PFSK-1 (cell line): ENCODE data around the gene YDJC.

ENCODE experiments used
- FOXP2 ChIP-seq: optimal IDR thresholded peaks from 2 replicates; pipeline ENCODE3; 2011; ENCODE audit warnings: borderline replicate concordance, control low read depth, inconsistent platforms; ENCODE audit not compliant: insufficient read depth; ENCODE audit errors: extremely low read length, extremely low read depth
- POLR2AphosphoS5 ChIP-seq: IDR thresholded peaks from 2 replicates; pipeline ENCODE4 v1.6.1; 2012; ENCODE audit warnings: low read depth, mild to moderate bottlenecking, control low read depth, low read length, moderate library complexity
- REST ChIP-seq, 2 experiments: IDR thresholded peaks; 2 replicates each; pipeline versions ENCODE4 v1.6.1 to v1.8.0; 2011 to 2012; ENCODE audit warnings: low read depth in 2 of 2, low read length in 2 of 2, control low read depth in 1 of 2, inconsistent platforms in 1 of 2, mild to moderate bottlenecking in 1 of 2, moderate library complexity in 1 of 2; ENCODE audit not compliant: insufficient read depth in 1 of 2
- SIN3A ChIP-seq: IDR thresholded peaks from 2 replicates; pipeline ENCODE4 v1.6.1; 2012; ENCODE audit warnings: mild to moderate bottlenecking, low read length, moderate library complexity, borderline replicate concordance; ENCODE audit not compliant: insufficient read depth
- TAF1 ChIP-seq: IDR thresholded peaks from 2 replicates; pipeline ENCODE4 v1.6.1; 2012; ENCODE audit warnings: low read length, control low read depth, borderline replicate concordance; ENCODE audit not compliant: insufficient read depth

Gene YDJC

GRCh38 chr22:21605887-21606564 lies 23.8 kb downstream of the YDJC start:
- TF ChIP-seq POLR2AphosphoS5, result no peak

DNA sequence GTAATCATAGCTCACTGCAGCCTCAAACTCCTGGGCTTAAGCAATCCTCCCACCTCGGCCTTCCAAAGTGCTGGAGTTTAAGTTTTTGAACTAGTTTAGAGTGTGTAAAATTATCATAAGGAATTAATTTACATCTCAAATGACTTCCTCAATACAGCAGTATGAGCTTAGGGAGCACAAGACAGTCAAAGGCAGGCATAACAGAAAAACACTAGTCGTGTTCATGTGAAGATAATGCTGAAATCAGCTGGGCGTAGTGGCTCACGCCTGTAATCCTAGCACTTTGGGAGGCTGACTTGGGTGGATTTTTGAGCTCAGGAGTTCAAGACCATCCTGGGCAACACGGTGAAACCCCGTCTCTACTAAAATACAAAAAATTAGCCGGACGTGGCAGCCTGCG lies 25.8 kb downstream of the YDJC start:
- TF ChIP-seq POLR2AphosphoS5 (no peak), TAF1 (no peak), SIN3A (no peak), REST (IDR thresholded peaks at IDR 0.05; ENCODE audit: insufficient read depth in 1 of 2, low read depth in 2 of 2, low read length in 2 of 2) (no peak), FOXP2 (no peak)

DNA sequence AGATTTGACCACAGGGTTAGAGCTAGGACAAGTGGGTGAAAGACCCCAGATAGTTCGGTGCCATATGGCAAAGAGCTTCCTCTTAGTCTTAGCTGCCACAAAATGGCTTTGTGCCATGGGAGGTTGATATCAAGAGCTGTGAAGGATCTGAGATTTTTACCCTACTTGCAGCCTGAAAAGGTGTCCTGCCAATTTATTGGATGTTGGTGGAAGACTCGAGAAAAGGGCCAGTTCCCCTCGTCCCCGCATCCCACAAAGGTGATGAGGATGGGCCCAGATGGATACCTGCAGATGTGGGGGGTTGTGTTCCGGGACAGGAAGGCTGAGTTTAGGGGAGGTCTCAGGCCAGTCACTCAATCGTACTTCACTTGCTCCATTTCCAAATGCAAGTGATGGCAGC lies 27.2 kb downstream of the YDJC start:
- TF ChIP-seq FOXP2, result no peak
- TF ChIP-seq REST (IDR thresholded peaks at IDR 0.05; ENCODE audit: insufficient read depth in 1 of 2, low read depth in 2 of 2, low read length in 2 of 2), result no peak
- no peak for TF ChIP-seq POLR2AphosphoS5

DNA sequence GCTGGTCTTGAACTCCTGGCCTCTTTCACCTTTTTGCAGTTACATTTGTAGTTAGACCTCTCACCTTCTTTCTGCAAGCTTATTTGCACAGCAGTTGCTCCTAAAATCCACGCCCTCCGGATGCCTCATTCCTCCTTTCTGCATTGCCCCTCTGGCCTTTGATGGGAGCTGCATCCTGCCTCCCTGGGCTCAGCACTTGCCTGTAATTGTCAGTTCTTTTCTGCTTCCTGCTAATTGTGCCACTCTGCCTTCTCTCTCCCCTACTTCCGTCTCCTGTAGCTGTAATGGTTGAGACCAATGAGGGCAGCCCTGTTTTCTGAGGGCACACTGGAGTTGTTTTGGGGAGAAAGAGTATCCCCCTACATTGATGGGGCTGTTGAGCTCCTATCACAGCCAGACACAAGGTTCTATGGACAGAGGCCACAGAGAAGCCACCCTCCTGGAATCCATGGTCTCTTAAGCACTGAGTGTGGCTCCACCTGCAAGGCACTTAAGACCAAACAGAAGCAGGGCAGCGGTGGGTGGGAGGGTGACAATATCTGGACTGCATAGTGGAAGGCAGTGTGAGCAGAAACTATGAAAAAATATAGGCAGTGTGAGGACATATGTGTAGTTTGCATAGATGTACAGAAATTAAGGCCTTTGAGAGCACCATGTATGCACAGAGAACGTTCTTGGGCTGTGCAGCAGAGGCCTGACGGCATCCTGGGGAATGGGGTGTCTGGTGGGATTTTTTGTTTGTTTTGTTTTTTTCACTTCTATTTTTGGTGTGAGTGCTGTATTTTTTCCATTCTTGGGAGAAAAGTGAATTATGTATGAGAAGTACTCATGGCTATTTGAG lies 30.5 kb downstream of the YDJC start:
- TF ChIP-seq FOXP2 (no peak), TAF1 (no peak), SIN3A (no peak), REST (IDR thresholded peaks at IDR 0.05; ENCODE audit: insufficient read depth in 1 of 2, low read depth in 2 of 2, low read length in 2 of 2) (no peak)

DNA sequence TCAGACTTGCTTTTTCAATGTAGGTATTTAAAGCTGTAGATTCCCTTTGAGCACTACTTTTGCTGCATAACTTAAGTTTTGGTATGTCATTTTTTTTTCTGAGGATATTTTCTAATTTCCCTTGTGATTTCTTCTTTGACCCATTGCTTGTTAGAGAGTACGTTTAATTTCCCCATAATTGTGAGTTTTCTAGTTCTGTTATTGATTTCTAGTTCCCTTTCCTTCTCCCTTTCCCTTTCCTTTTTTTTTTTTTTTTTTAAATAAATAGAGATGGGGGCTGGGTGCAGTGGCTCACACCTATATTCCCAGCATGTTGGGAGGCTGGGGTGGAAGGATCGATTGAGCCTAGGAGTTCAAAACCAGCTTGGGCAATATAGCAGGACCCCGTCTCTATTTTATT lies 31.5 kb downstream of the YDJC start:
- TF ChIP-seq POLR2AphosphoS5 (no peak), FOXP2 (no peak), SIN3A (no peak), REST (IDR thresholded peaks at IDR 0.05; ENCODE audit: insufficient read depth in 1 of 2, low read depth in 2 of 2, low read length in 2 of 2) (no peak), TAF1 (no peak)
